Stimulated activated CD4-positive, alpha-beta T cell treated with anti-CD3 and anti-CD28 coated beads, Interleukin-15, amount 100 ng/mL, for 48 hours (primary cell): Measurements from ENCODE around the gene MRPL36.
"Not testable (repeated sequence)": the region's sequence is repeated elsewhere in the genome, so short reads cannot be mapped to it uniquely, and the experiment has no call there.

Experiments
- DNase-seq, 2 donors: peaks; one replicate each; pipeline ENCODE4 v3.0.0-alpha.2; 2020; ENCODE audit warnings: low read depth in 2 of 2

The MRPL36 gene

DNA sequence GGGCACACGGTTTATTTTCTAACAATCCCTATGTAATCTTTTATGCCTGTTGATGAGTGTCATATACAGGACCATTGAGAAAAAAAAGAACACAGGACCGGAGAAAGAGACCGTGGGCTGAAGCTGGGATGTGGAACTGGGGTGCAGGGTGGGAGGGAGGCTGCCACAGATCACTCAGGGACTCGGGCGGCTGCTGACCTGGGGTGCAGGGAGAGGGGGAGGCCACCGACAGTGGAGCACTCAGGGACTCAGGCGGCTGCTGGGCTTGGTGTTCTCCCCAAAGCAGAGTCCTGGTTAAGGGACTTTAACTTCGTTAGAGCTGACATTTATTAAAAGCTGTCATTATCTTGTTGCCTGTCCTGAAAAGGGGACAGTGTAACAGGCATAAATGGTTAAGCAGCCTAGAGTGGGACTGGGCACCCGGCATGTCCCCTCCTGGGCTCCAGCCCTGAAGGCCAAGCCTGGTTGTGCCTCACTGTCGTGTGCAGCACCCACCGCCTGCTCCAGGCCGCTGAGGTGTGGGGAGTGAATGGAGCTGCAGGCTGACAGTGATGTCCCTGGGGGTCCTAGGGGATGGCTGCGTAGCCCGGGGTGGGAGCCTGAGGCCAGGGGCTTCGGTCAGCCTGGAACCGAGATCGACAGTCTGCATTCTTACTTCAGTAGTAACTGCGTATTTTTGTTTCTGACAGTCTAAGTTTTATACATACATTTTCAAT is 15.6 kb upstream of the MRPL36 start:
- no peak for DNase-seq

DNA sequence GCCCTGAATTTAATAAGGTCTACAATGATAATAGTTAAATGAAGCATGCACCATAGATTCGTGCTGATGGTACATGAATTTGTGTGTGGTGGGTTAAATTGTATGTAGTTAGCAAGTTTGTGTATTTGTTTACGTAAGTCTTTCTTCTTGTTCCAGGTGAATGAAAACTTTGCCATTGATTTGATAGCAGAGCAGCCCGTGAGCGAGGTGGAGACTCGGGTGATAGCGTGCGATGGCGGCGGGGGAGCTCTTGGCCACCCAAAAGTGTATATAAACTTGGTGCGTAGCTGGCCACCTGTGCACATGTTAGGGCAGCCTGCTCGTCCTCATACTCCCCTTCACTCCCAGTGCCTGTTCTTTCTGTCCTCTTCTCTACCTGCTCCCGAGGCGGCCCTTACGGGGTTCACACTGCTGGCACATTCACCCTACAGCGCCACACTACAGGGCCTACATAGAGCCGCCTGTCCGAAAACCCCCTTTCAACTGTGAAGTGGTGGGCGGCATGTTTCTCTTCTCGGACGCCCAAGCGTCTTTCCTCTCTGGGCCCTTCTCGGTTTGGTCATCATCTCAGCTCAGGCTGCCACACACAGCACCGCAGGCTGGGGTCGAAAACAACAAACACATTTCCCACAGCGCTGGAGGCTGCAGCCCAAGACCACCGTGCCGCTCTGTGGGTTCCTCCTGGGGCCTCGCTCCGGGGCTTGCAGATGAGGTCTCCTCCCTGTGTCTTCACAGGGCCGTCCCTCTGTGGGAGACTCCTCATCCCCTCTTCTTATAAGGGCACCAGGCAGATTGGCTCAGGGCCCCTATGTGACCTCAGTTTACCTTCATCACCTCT is 14.8 kb upstream of the MRPL36 start:
- DNase-seq = no peak

DNA sequence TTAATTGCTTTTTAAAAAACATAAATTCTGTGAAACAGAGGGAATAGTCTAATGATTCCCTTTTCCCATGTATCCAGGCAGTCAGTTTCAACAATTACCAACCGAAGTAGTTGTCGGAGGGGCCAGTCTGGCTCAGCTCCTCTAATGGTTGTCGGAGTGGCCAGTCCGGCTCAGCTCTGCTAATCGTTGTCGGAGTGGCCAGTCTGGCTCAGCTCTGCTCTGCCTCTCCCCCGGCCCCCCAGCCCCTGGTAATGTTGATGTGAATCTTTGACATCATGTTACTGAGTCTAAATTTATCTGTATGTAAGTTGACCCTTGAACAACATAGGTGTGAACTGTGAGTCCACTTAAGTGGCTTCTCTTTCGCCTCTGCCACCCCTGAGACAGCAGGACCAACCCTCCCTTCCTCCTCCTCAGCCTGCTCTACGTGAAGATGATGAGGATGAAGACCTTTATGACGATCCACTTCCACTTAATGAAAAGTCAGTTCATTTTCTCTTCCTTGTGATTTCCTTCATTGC is 11.0 kb upstream of the MRPL36 start:
- no peak for DNase-seq

DNA sequence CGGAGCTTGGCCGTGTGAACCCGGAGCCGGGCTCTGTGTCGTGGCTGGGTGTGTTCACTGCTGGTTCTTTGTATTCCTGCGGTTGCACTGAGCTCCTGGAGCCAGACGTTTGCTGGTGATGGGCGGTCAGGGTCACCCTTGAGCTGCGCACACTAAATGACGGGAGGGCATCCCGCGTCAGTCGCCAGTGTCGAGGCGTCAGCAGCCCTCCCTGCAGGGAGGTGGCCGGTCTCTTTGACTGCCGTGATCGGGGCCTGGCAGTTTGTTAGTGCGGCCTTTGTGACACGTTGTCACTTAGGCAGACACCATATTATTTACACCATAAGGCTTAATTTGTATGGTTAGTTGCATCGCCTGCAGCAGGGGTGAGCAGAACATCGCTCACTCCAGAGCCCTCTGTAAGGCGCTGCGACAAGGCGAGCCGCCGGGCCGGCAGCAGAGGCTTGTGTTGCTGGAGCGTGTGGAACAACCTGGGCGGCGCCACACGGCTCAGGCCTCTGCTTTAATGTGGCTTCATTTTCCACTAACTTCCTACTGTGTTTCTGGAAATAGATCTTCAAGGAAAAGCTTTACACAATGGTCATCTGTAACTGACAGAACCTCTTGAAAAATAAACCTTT is 9.9 kb upstream of the MRPL36 start:
- no peak for DNase-seq

DNA sequence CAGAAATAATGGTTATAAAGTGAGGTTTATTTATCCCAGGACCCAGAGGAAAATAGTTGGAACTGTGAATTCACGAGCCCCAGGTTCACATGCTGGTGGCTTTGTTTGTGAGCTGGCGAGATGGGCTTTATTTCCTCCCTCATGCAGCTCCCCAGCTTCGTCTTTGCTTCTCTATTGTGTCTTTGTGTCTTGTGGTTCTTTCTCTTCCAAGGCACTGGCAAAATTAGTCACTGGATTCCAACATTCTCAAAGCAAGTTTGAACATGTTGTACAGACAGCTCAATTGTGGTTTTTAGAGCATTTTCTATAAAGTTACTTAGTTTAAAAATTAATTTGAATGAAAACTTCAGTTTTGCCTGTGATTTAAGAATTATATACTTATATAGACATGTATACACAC is 8.8 kb upstream of the MRPL36 start:
- DNase-seq = no peak

DNA sequence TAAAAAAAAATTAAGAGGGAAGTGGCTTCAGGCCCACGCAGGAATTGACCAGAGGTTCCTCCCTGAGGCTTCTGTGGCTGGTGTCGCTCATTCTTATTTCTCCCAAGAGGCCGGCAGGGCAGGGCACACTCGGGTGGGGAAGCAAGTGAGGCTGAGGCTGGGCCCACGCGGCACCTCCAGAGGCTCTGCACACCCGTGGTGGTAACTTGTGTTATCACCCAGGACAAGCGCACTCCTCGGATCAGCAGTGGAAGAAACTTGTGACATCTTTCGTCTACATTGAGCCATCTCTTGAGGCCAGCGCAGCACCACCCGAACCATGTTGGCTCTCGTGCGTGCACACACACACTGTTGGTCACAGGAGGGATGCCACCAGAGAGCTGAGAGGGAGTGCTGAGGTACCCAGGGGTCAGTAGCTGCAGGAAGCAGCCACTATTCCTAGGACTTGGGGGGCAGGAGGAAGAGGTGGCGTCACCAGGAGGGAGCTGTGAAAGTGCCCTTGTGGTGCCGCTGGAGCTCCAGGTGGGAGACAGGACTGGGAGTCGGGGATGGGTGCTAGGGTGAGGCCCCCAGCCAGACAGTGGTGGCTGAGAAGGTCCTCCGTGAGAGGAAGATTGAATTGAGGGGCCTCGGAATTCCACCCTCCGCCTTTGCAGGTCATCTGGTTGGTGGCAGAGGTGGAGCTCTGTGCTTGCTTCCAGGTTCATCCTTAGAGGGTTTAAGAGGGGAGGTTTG is 8.0 kb upstream of the MRPL36 start:
- no peak for DNase-seq

DNA sequence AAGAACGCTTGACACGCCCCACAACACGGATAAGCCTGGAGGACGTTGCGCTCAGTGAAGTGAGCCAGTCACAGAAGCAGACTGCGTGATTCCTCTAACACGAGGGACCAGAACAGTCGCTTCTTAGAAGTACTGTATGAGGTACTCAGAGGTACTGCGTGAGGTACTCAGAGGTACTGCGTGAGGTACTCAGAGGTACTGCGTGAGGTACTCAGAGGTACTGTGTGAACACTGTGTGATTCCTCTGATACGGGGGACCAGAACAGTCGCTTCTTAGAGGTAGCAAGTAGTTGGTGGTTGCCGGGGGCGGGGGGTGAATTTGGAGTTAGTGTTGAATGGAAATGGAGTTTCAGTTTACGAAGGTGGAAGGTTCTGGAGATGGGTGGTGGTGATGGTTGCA is 7.3 kb upstream of the MRPL36 start:
- DNase-seq = no peak

DNA sequence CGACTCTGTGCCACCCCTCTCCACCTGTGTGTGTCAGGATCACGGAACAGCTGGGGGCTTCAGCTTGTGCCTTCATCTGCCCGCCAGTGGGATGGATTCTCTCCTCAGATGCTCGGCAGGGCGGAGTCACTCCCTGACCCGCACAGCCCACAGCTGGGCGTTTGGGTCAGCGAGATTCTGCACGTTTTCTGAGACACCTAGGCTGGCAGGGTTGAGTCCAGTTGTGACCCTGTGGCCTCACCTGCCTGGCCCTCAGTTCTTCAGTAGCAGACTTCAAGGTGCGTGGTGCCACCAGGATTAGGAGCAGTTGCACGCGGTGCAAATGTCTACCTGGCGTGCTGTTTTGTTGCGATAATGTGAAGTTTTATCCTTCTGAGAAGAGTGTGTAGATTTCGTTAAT is 6.6 kb upstream of the MRPL36 start:
- no peak for DNase-seq

DNA sequence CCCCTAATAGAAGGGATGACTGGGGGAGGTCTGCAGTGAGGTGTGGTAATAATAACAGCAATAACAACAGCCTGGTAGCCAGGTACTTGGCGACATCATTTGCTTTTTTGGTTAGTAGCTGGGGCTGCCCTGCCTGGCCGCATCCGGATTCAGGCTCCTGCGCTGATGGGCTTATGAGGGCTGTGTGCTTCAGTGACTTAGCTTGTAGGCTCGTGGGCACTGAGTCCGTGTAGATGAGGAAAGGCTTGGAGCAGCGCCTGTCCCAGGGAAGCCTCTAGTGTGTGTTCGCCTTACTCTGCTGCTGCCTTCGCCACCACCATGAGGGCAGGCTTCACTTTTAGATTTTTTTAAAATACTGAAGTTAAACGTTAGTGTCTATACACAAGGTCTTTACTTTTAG is 6.1 kb upstream of the MRPL36 start:
- DNase-seq = no peak

DNA sequence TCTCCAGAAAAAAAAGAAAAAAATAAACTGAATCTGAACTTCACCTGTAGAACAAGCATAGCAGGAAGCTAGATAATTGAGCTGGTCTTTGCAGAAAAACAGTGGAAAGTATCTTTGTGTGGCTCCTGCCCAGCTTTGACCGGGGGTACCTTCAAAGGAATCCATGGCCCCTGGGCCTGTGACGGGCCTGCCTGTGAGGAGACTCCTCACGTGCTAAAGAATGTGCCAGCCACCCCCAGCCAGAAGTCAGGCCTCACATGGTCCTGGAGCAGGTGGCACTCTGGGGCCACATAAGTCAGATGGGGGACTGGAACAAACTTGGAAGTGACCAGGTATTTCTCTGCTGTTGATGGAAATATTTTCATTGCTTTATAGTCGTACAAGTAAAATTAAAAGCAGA is 5.7 kb upstream of the MRPL36 start:
- no peak for DNase-seq

DNA sequence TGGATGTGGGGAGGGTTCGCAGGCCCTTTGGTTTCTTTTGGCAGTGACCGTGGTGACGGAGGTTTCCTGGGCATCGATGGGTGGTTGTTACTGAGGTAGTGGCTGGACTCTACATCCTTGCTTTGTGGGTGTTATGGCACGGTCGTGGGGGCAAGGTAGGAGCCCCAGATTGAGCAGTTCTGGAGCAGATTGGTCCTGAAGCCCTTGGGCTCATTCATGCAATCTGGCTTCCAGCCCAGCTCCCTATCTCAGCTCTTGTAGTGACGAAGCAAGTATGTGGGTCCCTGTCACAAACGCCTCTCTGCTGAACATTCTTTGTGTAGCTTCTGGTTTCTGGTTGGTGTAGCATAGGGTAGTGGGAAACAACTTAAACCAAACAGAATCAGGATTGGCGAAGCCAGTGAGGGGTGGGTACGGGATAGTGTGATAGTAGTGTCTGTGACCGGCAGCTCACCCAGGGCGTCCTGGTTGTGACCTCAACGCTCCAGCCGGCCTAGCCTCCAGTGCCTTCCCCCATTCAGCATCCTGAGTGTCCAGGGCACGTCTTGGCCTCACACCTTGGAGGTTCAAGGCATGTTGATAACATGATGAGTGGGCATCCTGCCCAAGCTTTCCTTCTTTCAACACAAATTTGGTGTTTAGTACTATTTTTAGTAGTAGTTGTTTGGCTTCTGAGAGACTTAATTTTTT is 4.5 kb upstream of the MRPL36 start:
- no peak for DNase-seq

DNA sequence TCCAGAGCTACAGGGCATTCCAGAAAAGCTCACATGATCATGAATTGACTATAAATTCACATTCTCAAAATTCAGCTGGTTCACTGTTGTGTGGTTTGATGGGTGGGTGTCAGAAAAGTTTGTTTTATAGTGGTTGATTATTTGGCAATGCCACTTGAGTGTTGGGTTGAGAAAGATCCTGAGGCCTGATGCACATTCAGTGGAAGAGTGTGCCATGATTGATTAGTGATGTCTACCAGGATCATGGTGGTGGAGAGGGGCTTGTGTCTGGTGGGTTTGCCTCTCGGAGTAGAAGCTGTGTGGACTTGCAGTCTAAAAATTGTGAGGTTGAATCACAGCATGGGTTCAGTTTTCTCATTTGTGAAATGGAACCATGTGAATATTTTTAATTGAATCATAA is 3.6 kb upstream of the MRPL36 start:
- DNase-seq = no peak

DNA sequence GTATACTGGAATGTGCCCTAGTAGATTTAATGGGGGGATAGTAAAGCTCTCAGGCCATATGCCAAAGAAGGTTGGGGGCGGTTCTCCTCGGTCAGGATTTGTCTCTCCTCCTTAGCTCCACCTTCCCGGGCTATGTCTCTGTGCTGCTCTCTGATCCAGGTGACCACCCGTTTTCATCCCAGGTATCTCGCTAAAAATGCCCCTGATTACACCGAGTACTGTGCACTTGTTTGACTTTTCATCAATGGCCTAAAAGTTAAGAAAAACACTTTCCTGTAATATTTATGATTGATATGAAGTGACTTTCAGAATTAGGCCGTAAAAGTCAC is 2.3 kb upstream of the MRPL36 start:
- no peak for DNase-seq

DNA sequence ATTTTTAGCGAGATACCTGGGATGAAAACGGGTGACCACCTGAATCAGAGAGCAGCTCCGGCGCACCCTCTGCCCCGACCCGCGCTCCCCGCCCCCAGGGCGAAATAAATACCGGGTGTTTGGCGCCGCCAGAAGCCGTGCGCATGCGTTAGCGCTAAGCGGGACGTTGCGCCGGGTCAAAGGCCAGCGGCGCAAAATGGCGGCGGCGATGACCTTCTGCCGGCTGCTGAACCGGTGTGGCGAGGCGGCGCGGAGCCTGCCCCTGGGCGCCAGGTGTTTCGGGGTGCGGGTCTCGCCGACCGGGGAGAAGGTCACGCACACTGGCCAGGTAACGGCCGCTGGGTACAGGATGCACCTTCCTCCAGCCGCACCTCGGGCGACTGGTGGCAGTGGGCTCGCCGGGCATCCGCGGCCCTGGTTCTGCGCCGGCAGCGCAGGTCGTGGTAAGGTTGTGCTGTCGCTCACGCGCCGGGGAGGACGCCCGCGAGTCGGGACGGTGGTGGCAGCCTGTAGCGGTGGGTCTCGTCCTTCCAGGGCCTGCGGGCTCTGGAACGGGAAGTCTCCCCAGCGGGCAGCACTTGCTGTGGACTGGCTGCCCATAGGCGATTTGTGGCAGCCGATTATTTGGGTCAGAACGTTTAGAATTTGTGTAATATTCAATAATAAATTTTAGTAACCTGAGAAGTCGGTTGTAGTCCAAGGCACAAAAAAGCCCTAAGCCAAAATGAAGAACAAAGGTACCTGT is 1.8 kb upstream of the MRPL36 start, which contains the start of gene NDUFS6:
TSS of gene NDUFS6 (plus strand) at position 186 of the 745 bp plus-strand sequence. CDS start at position 197, 11 bp downstream.
- DNase-seq = peak; percentile 55 to 78

DNA sequence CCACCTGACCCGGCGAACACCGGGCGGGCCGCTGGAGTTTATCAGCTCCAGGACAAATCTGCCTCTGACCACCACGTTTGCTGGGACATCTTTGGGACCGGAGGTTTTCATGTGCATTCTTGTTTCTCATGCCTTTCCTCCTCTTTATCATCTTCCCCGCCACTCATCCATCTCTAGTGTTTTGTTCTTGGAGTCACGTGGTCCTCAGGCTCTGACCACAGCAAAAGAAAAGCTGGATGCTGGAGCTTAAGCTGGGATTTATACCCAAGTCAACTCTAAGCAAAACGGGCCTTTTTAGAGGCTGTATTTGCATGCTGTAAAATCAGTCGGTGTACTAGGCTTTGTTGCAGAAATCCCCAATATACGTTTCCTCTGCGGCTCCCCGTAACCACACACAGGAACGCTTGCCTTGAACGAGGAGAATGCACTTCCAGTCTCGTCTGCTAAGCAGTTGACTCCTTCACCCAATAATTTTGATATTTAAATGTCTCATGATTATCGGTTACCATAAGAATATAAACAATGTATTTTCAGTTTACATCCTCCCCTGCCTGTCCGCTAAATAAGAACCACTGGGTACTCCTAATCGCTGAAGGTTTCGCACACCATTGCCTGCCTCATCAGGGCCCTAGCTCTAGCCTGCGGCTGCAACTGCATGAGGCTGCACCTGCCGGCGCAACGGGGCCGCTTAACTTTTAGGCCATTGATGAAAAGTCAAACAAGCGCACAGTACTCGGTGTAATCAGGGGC is 1.0 kb upstream of the MRPL36 start:
- peak in 1 of 2 donors; percentile 21 for DNase-seq

DNA sequence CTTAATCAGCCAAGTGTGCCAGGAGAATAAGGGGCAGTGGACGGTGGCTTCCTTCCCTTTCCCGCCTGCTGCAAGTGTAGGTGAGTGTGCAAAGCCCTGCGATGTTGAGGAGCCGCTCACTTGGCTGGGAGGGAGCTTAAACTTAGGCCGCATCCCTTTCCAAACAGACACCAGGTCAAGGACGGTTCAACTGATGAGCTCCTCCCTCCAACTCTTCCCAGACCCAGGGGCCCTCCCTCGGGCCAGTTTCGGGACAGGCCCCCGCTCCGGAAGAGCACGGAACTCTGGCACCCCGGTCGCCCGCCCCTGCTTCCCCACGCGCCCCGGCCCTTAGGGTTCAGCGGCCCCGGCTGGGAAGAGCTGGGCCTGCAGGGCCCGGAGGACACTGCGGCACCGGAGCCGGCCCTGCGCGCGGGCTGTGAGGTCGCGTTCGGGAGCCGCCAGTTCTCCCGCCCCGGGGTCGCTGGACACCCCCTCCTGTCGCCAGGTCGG is 481 bp downstream of the MRPL36 start:
- DNase-seq = no peak

DNA sequence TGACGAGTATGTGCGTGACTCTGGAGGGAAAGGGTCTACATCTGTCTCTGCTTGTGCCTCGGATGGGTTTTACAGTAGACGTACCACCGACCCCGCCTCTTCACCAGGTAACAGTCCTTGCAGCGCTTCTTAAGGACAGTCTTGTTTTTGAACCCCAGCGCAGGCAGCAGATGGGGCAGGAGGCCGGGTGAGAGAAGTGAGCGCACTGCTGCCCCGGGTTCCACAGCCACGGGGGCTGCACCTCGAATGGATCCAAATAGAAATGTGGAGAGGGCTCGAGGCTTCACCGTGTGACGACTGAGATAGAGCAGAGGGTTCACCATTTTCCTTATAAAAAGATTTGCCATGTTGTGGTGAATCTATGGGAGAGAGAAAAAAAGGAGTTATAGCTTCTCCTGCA is 1.0 kb downstream of the MRPL36 start:
- not testable (repeated sequence) for DNase-seq

DNA sequence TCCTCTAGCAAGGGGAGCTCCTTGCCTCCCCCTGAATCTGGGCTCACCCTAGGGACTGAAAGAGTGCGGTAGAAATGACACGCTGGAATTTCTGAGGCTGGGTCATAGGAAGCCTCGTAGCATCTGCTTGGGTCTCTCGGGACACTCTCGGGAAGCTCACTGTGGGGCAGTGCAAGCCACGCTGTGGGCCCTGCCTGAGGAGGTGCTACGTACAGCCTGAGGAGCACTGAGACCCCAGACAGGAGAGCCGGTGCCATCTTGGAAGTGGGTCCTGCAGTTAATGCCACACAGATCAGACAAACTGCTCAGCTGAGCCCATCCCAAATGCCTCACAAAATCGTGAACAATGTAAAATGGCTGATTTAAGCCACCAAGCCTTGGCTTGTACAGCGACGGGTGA is 1.8 kb downstream of the MRPL36 start:
- no peak for DNase-seq

DNA sequence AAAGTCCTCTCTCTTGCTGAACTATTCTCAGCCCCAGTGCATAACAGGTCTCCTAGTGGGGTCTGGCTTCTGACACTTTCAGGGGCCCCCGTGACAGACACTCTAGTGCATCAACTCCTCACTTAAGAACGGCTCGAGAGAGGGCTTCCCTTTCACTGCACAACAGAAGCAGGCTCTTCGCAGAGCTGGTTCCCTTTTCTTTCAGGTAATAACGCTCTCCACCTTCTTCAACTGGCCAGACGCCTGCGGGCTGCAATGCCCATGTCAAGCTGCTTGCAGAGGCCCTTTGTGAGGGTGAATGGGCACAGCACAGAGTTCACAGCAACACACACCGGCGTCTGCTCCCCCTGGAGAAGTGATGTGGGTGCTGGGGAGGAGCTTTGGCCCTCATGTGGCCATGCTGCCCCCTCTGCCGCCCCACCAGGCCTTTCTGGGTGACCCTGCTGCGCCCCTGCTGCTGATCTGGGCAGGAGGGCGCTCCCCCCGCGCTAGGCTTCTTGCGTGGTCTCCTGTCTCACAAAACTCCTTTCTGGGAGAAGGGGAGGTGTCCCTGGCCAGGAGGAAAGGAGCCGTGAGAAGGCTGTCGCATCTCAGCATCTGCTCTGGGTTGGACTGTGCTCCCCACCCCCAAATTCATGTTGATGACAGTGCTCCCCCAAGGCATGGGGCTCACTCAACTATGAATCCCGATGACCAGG is 2.4 kb downstream of the MRPL36 start:
- DNase-seq = no peak
